Measurements from ENCODE around the gene SCRN1. TPM values are rescaled to one million over a fixed set of nuclear protein-coding genes. Genes with fewer than 3 reads are reported as not detected.

SCRN1 gene
- 55.6 TPM for polyA plus RNA-seq (2013, experiment 1 of 2)
- 56.6 TPM for polyA plus RNA-seq (2013, experiment 2 of 2)

GRCh38 chr7:29989257-29989995, at the start of gene SCRN1:
Gene SCRN1 (minus strand): TSS chr7:29989801. CDS start chr7:29969067, 20,734 bp downstream.
- peaks cover 4 to 5% of the 10 kb centered on the region in 2 donors for H3K9me3 ChIP-seq (replicated peaks in 1 of 2; ENCODE audit: control insufficient read depth in 2 of 2, insufficient read depth in 1 of 2, low read depth in 1 of 2, low read length in 2 of 2)
- peak within 1 kb of the TSS; percentile 98 for H2BK15ac ChIP-seq (ENCODE audit: low read length)
- peak within 1 kb of the TSS; percentile 83 for H2BK120ac ChIP-seq (ENCODE audit: low read depth, low read length)
- DNase-seq (ENCODE audit: low spot score): peak; percentile 42
- peak within 1 kb of the TSS; percentile 97 for H3K14ac ChIP-seq (ENCODE audit: low read length)
- H2BK12ac ChIP-seq (ENCODE audit: low read length): no peak within 1 kb of the TSS
- H2BK5ac ChIP-seq (ENCODE audit: low read length): peak within 1 kb of the TSS; percentile 88
- H3K36me3 ChIP-seq (replicated peaks in 1 of 2; ENCODE audit: control insufficient read depth in 2 of 2, insufficient read depth in 2 of 2, low read length in 2 of 2): no peaks in the 10 kb centered on the region
- peak within 1 kb of the TSS; percentile 100 for H3K18ac ChIP-seq (ENCODE audit: low read length)
- peak within 1 kb of the TSS; percentile 85 for H3K4me2 ChIP-seq (ENCODE audit: insufficient read depth, low read length, poor library complexity, severe bottlenecking)
- peak within 1 kb of the TSS; percentile 90 for H2AK5ac ChIP-seq (ENCODE audit: low read depth, low read length)
- H3K4ac ChIP-seq (ENCODE audit: low read length): peak within 1 kb of the TSS; percentile 91
- H2AFZ ChIP-seq (ENCODE audit: low read length): peak within 1 kb of the TSS; percentile 94
- peak within 1 kb of the TSS; percentile 95 for H3K23ac ChIP-seq (ENCODE audit: low read depth, low read length, poor library complexity)
- H3K79me1 ChIP-seq (ENCODE audit: low read depth, low read length): peaks cover 6% of the 10 kb centered on the region
- peaks cover 5 to 14% of the 10 kb centered on the region in 2 donors for H3K4me1 ChIP-seq (ENCODE audit: control insufficient read depth in 2 of 2, insufficient read depth in 1 of 2, low read depth in 1 of 2, low read length in 2 of 2)
- H4K91ac ChIP-seq (ENCODE audit: low read depth, low read length, poor library complexity): no peak within 1 kb of the TSS
- H3K4me3 ChIP-seq (ENCODE audit: low read length in 2 of 2): peak within 1 kb of the TSS; percentile 99 to 100
- H4K8ac ChIP-seq (ENCODE audit: low read depth, low read length): peak within 1 kb of the TSS; percentile 76
- no peaks in the 10 kb centered on the region for H3K27me3 ChIP-seq (ENCODE audit: control insufficient read depth in 3 of 3, insufficient read depth in 3 of 3, low read depth in 1 of 3, low read length in 3 of 3)
- H3K27ac ChIP-seq (replicated peaks; ENCODE audit: low read length): peak within 1 kb of the TSS; percentile 39
- WGBS, 2 donors (ENCODE audit: extremely low coverage in 2 of 2, insufficient read length in 2 of 2, insufficient replicate concordance in 1 of 2): no CpG with 5 or more reads among the region's 79 CpGs
- peak within 1 kb of the TSS; percentile 95 for H3K9ac ChIP-seq (ENCODE audit: low read depth, low read length, poor library complexity)

- no peak overlapping the region for H4K8ac ChIP-seq (ENCODE audit: low read depth, low read length)
- H3K23ac ChIP-seq (ENCODE audit: low read depth, low read length, poor library complexity): no peak overlapping the region
- no peak overlapping the region for H3K4me3 ChIP-seq (ENCODE audit: low read length in 2 of 2)
- H3K27me3 ChIP-seq (ENCODE audit: control insufficient read depth in 3 of 3, insufficient read depth in 3 of 3, low read depth in 1 of 3, low read length in 3 of 3): no peaks in the 10 kb centered on the region
- H3K4me1 ChIP-seq (ENCODE audit: control insufficient read depth in 2 of 2, insufficient read depth in 1 of 2, low read depth in 1 of 2, low read length in 2 of 2): peaks cover 0 to 2% of the 10 kb centered on the region in 2 donors
- H3K4me2 ChIP-seq (ENCODE audit: insufficient read depth, low read length, poor library complexity, severe bottlenecking): no peak overlapping the region
- H3K27ac ChIP-seq (replicated peaks; ENCODE audit: low read length): no peak overlapping the region
- no peak overlapping the region for H3K14ac ChIP-seq (ENCODE audit: low read length)
- no peak overlapping the region for H2BK120ac ChIP-seq (ENCODE audit: low read depth, low read length)
- no peak overlapping the region for H2BK12ac ChIP-seq (ENCODE audit: low read length)
- no peak overlapping the region for H2BK15ac ChIP-seq (ENCODE audit: low read length)
- peaks cover 0 to 54% of the 10 kb centered on the region in 2 donors for H3K36me3 ChIP-seq (replicated peaks in 1 of 2; ENCODE audit: control insufficient read depth in 2 of 2, insufficient read depth in 2 of 2, low read length in 2 of 2)
- H4K91ac ChIP-seq (ENCODE audit: low read depth, low read length, poor library complexity): no peak overlapping the region
- no peak overlapping the region for H3K4ac ChIP-seq (ENCODE audit: low read length)
- no peak for DNase-seq (ENCODE audit: low spot score)
- H3K79me1 ChIP-seq (ENCODE audit: low read depth, low read length): peaks cover 7% of the 10 kb centered on the region
- no peak overlapping the region for H2BK5ac ChIP-seq (ENCODE audit: low read length)
- no peak overlapping the region for H2AFZ ChIP-seq (ENCODE audit: low read length)
- no peak overlapping the region for H3K18ac ChIP-seq (ENCODE audit: low read length)
- no peak overlapping the region for H3K9ac ChIP-seq (ENCODE audit: low read depth, low read length, poor library complexity)
- no CpG with 5 or more reads among the region's 3 CpGs for WGBS, 2 donors (ENCODE audit: extremely low coverage in 2 of 2, insufficient read length in 2 of 2, insufficient replicate concordance in 1 of 2)
- H2AK5ac ChIP-seq (ENCODE audit: low read depth, low read length): no peak overlapping the region
- H3K9me3 ChIP-seq (replicated peaks in 1 of 2; ENCODE audit: control insufficient read depth in 2 of 2, insufficient read depth in 1 of 2, low read depth in 1 of 2, low read length in 2 of 2): no peaks in the 10 kb centered on the region
These were observed 48.8 kb upstream of the SCRN1 start for GRCh38 chr7:30038196-30038980.

- H3K27me3 ChIP-seq (ENCODE audit: control insufficient read depth in 3 of 3, insufficient read depth in 3 of 3, low read depth in 1 of 3, low read length in 3 of 3): no peaks in the 10 kb centered on the region
- WGBS, 2 donors (ENCODE audit: extremely low coverage in 2 of 2, insufficient read length in 2 of 2, insufficient replicate concordance in 1 of 2): no CpG with 5 or more reads among the region's 2 CpGs
- H2BK5ac ChIP-seq (ENCODE audit: low read length): no peak overlapping the region
- H3K4ac ChIP-seq (ENCODE audit: low read length): no peak overlapping the region
- DNase-seq (ENCODE audit: low spot score): no peak
- no peak overlapping the region for H2BK15ac ChIP-seq (ENCODE audit: low read length)
- H2AFZ ChIP-seq (ENCODE audit: low read length): no peak overlapping the region
- no peak overlapping the region for H3K27ac ChIP-seq (replicated peaks; ENCODE audit: low read length)
- H3K9me3 ChIP-seq (replicated peaks in 1 of 2; ENCODE audit: control insufficient read depth in 2 of 2, insufficient read depth in 1 of 2, low read depth in 1 of 2, low read length in 2 of 2): no peaks in the 10 kb centered on the region
- no peak overlapping the region for H3K4me2 ChIP-seq (ENCODE audit: insufficient read depth, low read length, poor library complexity, severe bottlenecking)
- peaks cover 5% of the 10 kb centered on the region for H3K79me1 ChIP-seq (ENCODE audit: low read depth, low read length)
- no peak overlapping the region for H3K9ac ChIP-seq (ENCODE audit: low read depth, low read length, poor library complexity)
- H4K91ac ChIP-seq (ENCODE audit: low read depth, low read length, poor library complexity): no peak overlapping the region
- H3K18ac ChIP-seq (ENCODE audit: low read length): no peak overlapping the region
- no peak overlapping the region for H2BK120ac ChIP-seq (ENCODE audit: low read depth, low read length)
- no peak overlapping the region for H4K8ac ChIP-seq (ENCODE audit: low read depth, low read length)
- no peak overlapping the region for H3K4me3 ChIP-seq (ENCODE audit: low read length in 2 of 2)
- H3K23ac ChIP-seq (ENCODE audit: low read depth, low read length, poor library complexity): no peak overlapping the region
- no peak overlapping the region for H3K14ac ChIP-seq (ENCODE audit: low read length)
- peaks cover 3 to 4% of the 10 kb centered on the region in 2 donors for H3K4me1 ChIP-seq (ENCODE audit: control insufficient read depth in 2 of 2, insufficient read depth in 1 of 2, low read depth in 1 of 2, low read length in 2 of 2)
- H2AK5ac ChIP-seq (ENCODE audit: low read depth, low read length): no peak overlapping the region
- H2BK12ac ChIP-seq (ENCODE audit: low read length): no peak overlapping the region
- peaks cover 0 to 47% of the 10 kb centered on the region in 2 donors for H3K36me3 ChIP-seq (replicated peaks in 1 of 2; ENCODE audit: control insufficient read depth in 2 of 2, insufficient read depth in 2 of 2, low read length in 2 of 2)
These were observed 46.6 kb upstream of the SCRN1 start for GRCh38 chr7:30036220-30036619.

GRCh38 chr7:30034501-30034900, 44.9 kb upstream of the SCRN1 start:
- Histone ChIP-seq H3K4me1 (ENCODE audit: control insufficient read depth in 2 of 2, insufficient read depth in 1 of 2, low read depth in 1 of 2, low read length in 2 of 2) (peaks cover 8 to 9% of the 10 kb centered on the region in 2 donors), H3K79me1 (ENCODE audit: low read depth, low read length) (peaks cover 8% of the 10 kb centered on the region), H3K4me2 (ENCODE audit: insufficient read depth, low read length, poor library complexity, severe bottlenecking) (no peak overlapping the region), H3K27me3 (ENCODE audit: control insufficient read depth in 3 of 3, insufficient read depth in 3 of 3, low read depth in 1 of 3, low read length in 3 of 3) (no peaks in the 10 kb centered on the region), H2BK12ac (ENCODE audit: low read length) (no peak overlapping the region), H3K4me3 (ENCODE audit: low read length in 2 of 2) (no peak overlapping the region), H2BK15ac (ENCODE audit: low read length) (no peak overlapping the region), H2BK5ac (ENCODE audit: low read length) (no peak overlapping the region), H2AFZ (ENCODE audit: low read length) (no peak overlapping the region), H3K4ac (ENCODE audit: low read length) (no peak overlapping the region), H3K36me3 (replicated peaks in 1 of 2; ENCODE audit: control insufficient read depth in 2 of 2, insufficient read depth in 2 of 2, low read length in 2 of 2) (peaks cover 0 to 47% of the 10 kb centered on the region in 2 donors), H3K27ac (replicated peaks; ENCODE audit: low read length) (no peak overlapping the region), H2BK120ac (ENCODE audit: low read depth, low read length) (no peak overlapping the region), H4K8ac (ENCODE audit: low read depth, low read length) (no peak overlapping the region), H4K91ac (ENCODE audit: low read depth, low read length, poor library complexity) (no peak overlapping the region), H3K18ac (ENCODE audit: low read length) (no peak overlapping the region), H3K9ac (ENCODE audit: low read depth, low read length, poor library complexity) (no peak overlapping the region), H3K9me3 (replicated peaks in 1 of 2; ENCODE audit: control insufficient read depth in 2 of 2, insufficient read depth in 1 of 2, low read depth in 1 of 2, low read length in 2 of 2) (no peaks in the 10 kb centered on the region), H3K14ac (ENCODE audit: low read length) (no peak overlapping the region), H2AK5ac (ENCODE audit: low read depth, low read length) (no peak overlapping the region), H3K23ac (ENCODE audit: low read depth, low read length, poor library complexity) (no peak overlapping the region)
- DNase-seq (ENCODE audit: low spot score): no peak
- no CpG with 5 or more reads among the region's 3 CpGs for WGBS, 2 donors (ENCODE audit: extremely low coverage in 2 of 2, insufficient read length in 2 of 2, insufficient replicate concordance in 1 of 2)

Measured in neuronal stem cell (in vitro differentiated cells).